DMS114 treated with DMSO at 0.1 percent for 48 hours (cell line): ENCODE data around the gene DHRS11.
A peak's percentile ranks its signal among the peaks of the same experiment; 100 is the strongest.
"Not testable (repeated sequence)": the region's sequence is repeated elsewhere in the genome, so short reads cannot be mapped to it uniquely, and the experiment has no call there.

Source experiments
- DNase-seq: peaks from one replicate; lab custom pipeline; 2025; ENCODE audit not compliant: unreplicated experiment; lab: John Stamatoyannopoulos, UW

Gene DHRS11

GRCh38 chr17:36593656-36594316 lies 2.1 kb downstream of the DHRS11 start:
- DNase-seq: no peak

GRCh38 chr17:36594626-36595401 lies 3.1 kb downstream of the DHRS11 start:
- DNase-seq: no peak

GRCh38 chr17:36597226-36597625 lies 5.5 kb downstream of the DHRS11 start:
- DNase-seq: no peak

- DNase-seq: no peak
Measured at GRCh38 chr17:36597866-36598777, 6.4 kb downstream of the DHRS11 start.

- DNase-seq: no peak
Measured at GRCh38 chr17:36598951-36599401, 7.3 kb downstream of the DHRS11 start.

GRCh38 chr17:36599546-36600250 lies 8.0 kb downstream of the DHRS11 start:
- no peak for DNase-seq

GRCh38 chr17:36600465-36600864 lies 8.8 kb downstream of the DHRS11 start:
- no peak for DNase-seq

GRCh38 chr17:36600936-36601302 lies 9.2 kb downstream of the DHRS11 start:
- DNase-seq: no peak

GRCh38 chr17:36601303-36602029 lies 9.8 kb downstream of the DHRS11 start, which contains the start of gene MRM1:
Gene MRM1, plus strand, starts transcription at chr17:36601583. Its CDS starts 228 bp downstream, at chr17:36601811.
- peak; percentile 74 for DNase-seq

- DNase-seq: no peak
Measured at GRCh38 chr17:36602030-36602748, 10.5 kb downstream of the DHRS11 start.

GRCh38 chr17:36602924-36603384 lies 11.3 kb downstream of the DHRS11 start:
- peak; percentile 32 for DNase-seq

- not testable (repeated sequence) for DNase-seq
Measured at GRCh38 chr17:36605028-36605427, 13.3 kb downstream of the DHRS11 start.

- no peak for DNase-seq
Measured at GRCh38 chr17:36608280-36608679, 16.6 kb downstream of the DHRS11 start.

GRCh38 chr17:36608794-36609497 lies 17.3 kb downstream of the DHRS11 start:
- DNase-seq: peak; percentile 32

GRCh38 chr17:36609498-36609862 lies 17.8 kb downstream of the DHRS11 start:
- DNase-seq: no peak

- DNase-seq: no peak
Measured at GRCh38 chr17:36610474-36610873, 18.8 kb downstream of the DHRS11 start.

- no peak for DNase-seq
Measured at GRCh38 chr17:36611345-36612072, 19.8 kb downstream of the DHRS11 start.

GRCh38 chr17:36612323-36612722 lies 20.6 kb downstream of the DHRS11 start:
- no peak for DNase-seq
